Measurements from ENCODE around the gene KCNJ11. TPM values are rescaled to one million over a fixed set of nuclear protein-coding genes. Genes with fewer than 3 reads are reported as not detected.

KCNJ11 gene
- total and polyA plus RNA-seq, 2 donors (not counting 3 experiments of a cell fraction or from before 2014, with no cell fraction given): 0.04 TPM; not detected in 1

DNA sequence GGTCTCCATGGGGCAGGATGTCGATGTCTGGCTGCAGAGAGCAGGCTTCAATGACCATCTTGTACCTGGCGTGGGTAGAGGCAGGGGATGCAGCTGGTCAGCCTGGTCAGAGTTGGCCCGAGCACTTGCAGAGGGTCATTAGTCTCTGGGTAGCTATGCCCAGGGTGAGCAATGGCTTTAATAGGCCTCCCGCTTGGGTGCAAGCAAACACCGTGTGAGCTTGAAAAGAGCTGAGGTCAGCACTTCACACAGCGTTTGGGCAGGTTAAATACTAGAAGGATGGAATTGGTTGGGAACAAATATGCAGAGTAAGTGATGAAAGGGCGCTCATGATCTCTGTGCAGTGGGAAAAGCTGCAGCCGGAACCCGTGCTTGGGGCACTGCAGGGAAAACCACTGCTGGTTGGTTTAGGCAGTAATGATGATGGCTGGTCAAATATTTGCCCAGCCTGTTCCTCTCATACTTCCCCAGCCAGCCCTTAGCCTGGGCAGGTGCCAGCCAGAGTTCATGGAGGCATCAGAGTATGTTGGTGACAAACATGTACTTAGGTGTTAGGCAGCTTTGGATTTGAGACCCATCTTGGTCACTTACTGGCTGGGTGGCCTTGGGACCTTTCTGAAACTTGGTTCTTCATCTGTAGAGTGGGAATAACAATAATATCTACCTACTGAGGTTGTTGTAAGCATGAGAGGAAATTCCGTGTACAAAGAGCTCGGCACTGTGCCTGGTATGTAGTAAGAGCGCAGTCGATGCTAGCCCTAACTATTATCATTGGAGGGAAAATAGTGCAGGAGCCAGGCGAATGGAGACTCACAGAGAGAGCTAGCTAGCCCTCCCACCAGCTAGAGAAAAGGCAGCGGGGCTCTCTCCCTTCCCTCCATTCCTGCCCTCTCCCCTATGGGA lies 25.2 kb upstream of the KCNJ11 start:
- no peak for DNase-seq (ENCODE audit: low read depth, low spot score)
- no peaks in the 10 kb centered on the region for H3K79me2 ChIP-seq (ENCODE audit: control insufficient read depth, insufficient read depth, low read length)
- H3K4me1 ChIP-seq (ENCODE audit: control insufficient read depth, extremely low read depth, insufficient read depth, low read length): no peaks in the 10 kb centered on the region
- ChIA-PET CTCF (interaction anchor here (0.8 to 1.2 kb wide), 2 partner anchors 115 to 317 kb away, joined by 3 read pairs; no protein-coding TSS in a partner anchor), POLR2A (no interaction called here)
- no peaks in the 10 kb centered on the region for H3K9me1 ChIP-seq (replicated peaks; ENCODE audit: control insufficient read depth, extremely low read depth, insufficient read depth, low read length)
- no peak overlapping the region for H2AFZ ChIP-seq (ENCODE audit: low read depth, low read length)
- BruUV-seq (replicated peaks): no TSS peak
- intact Hi-C loops (cut with micrococcal nuclease): no loop called here
- no peak overlapping the region for H3K27ac ChIP-seq (ENCODE audit: insufficient read depth, low read depth, low read length)
- H4K20me1 ChIP-seq (replicated peaks; ENCODE audit: control insufficient read depth, extremely low read depth, insufficient read depth, low read length): no peaks in the 10 kb centered on the region
- H3K27me3 ChIP-seq (ENCODE audit: control insufficient read depth in 2 of 2, insufficient read depth in 2 of 2, low read length in 2 of 2): peaks cover 0 to 2% of the 10 kb centered on the region in 2 experiments
- no peak overlapping the region for H3K4me3 ChIP-seq (replicated peaks in 1 of 3; ENCODE audit: insufficient read depth in 1 of 3, low read depth in 1 of 3, low read length in 3 of 3)
- no peak overlapping the region for H3K9ac ChIP-seq (replicated peaks; ENCODE audit: extremely low read depth, insufficient read depth, low read length)
- H3K4me2 ChIP-seq (ENCODE audit: insufficient read depth, low read length): no peak overlapping the region
- dilution Hi-C loops (cut with MboI; ENCODE audit: extremely low pct_ligation_motif_present, low sequenced_read_pairs): no loop called here
- no peaks in the 10 kb centered on the region for H3K9me3 ChIP-seq (replicated peaks; ENCODE audit: control insufficient read depth, insufficient read depth, low read length)
- no peak for FAIRE-seq
- TF ChIP-seq, protein P1, sequence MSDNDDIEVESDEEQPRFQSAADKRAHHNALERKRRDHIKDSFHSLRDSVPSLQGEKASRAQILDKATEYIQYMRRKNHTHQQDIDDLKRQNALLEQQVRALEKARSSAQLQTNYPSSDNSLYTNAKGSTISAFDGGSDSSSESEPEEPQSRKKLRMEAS (IDR thresholded peaks at IDR 0.05; ENCODE audit: insufficient read depth, insufficient read length): no peak
- no peaks in the 10 kb centered on the region for H3K36me3 ChIP-seq (ENCODE audit: control insufficient read depth in 2 of 2, extremely low read depth in 1 of 2, insufficient read depth in 2 of 2, low read length in 2 of 2)

DNA sequence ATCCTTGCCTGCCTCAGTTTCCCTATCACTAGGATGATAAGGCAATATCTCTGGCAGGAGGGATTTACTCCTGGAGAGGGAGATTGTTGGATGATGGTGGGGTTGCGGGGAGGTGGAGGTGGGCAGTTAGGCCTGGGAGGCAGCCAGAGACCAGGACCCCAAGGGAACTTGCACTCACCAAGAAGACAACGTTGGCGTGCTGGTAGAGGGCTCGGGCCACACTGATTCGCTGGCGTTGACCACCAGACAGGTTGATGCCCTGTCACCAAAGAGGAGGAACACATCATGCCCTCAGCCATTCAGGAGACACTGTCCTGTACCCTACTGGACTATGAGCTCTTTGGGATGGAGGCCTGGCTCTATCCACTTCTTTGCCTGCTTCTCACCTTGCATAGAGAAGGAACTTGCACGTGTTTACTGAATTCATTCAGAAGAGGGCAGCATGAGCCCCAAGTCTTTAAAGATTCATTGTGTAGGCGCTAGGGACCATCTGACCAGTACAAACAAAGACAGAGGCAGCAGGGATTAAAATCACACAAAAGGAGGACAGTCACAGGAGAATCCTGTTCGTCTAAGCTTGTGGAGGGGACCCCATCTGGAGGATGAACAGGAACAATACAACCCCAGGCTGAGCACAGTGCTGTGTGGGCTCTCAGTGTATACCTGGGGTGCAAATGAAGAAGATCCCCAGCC lies 24.2 kb upstream of the KCNJ11 start:
- CTCF ChIA-PET: interaction anchor here (0.8 to 1.2 kb wide), 2 partner anchors 10 to 116 kb away, joined by 3 read pairs; no protein-coding TSS in a partner anchor
- dilution Hi-C loops (cut with MboI; ENCODE audit: extremely low pct_ligation_motif_present, low sequenced_read_pairs) (no loop called here), intact Hi-C loops (cut with micrococcal nuclease) (no loop called here)
- Histone ChIP-seq H3K9ac (replicated peaks; ENCODE audit: extremely low read depth, insufficient read depth, low read length) (no peak overlapping the region), H3K9me1 (replicated peaks; ENCODE audit: control insufficient read depth, extremely low read depth, insufficient read depth, low read length) (no peaks in the 10 kb centered on the region), H3K27me3 (ENCODE audit: control insufficient read depth in 2 of 2, insufficient read depth in 2 of 2, low read length in 2 of 2) (no peaks in the 10 kb centered on the region), H3K4me1 (ENCODE audit: control insufficient read depth, extremely low read depth, insufficient read depth, low read length) (no peaks in the 10 kb centered on the region), H3K4me2 (ENCODE audit: insufficient read depth, low read length) (no peak overlapping the region), H3K79me2 (ENCODE audit: control insufficient read depth, insufficient read depth, low read length) (no peaks in the 10 kb centered on the region), H3K27ac (ENCODE audit: insufficient read depth, low read depth, low read length) (no peak overlapping the region), H3K9me3 (replicated peaks; ENCODE audit: control insufficient read depth, insufficient read depth, low read length) (no peaks in the 10 kb centered on the region), H3K4me3 (replicated peaks in 1 of 3; ENCODE audit: insufficient read depth in 1 of 3, low read depth in 1 of 3, low read length in 3 of 3) (no peak overlapping the region), H4K20me1 (replicated peaks; ENCODE audit: control insufficient read depth, extremely low read depth, insufficient read depth, low read length) (no peaks in the 10 kb centered on the region), H2AFZ (ENCODE audit: low read depth, low read length) (no peak overlapping the region), H3K36me3 (ENCODE audit: control insufficient read depth in 2 of 2, extremely low read depth in 1 of 2, insufficient read depth in 2 of 2, low read length in 2 of 2) (no peaks in the 10 kb centered on the region)
- DNase-seq (ENCODE audit: low read depth, low spot score): no peak
- no peak for FAIRE-seq
- BruUV-seq (replicated peaks): no TSS peak
- POLR2A ChIA-PET: no interaction called here
- TF ChIP-seq POLR2AphosphoS5 (IDR thresholded peaks at IDR 0.05; ENCODE audit: insufficient read depth, low read depth, low read length) (no peak), EZH2 (IDR thresholded peaks at IDR 0.05; ENCODE audit: borderline replicate concordance, low read depth, low read length, severe bottlenecking) (no peak), GATA2 (IDR thresholded peaks at IDR 0.05; ENCODE audit: insufficient read depth, insufficient read length, low read depth, low read length) (no peak), JUN (IDR thresholded peaks at IDR 0.05; ENCODE audit: borderline replicate concordance, insufficient read depth, insufficient read length, low read depth) (no peak), MYC (IDR thresholded peaks at IDR 0.05; ENCODE audit: low read depth, low read length) (no peak), POLR2A (IDR thresholded peaks at IDR 0.05; ENCODE audit: low read depth, low read length) (no peak), FOS (IDR thresholded peaks at IDR 0.05; ENCODE audit: borderline replicate concordance, insufficient read depth, low read length) (no peak)
- TF ChIP-seq, protein P2, sequence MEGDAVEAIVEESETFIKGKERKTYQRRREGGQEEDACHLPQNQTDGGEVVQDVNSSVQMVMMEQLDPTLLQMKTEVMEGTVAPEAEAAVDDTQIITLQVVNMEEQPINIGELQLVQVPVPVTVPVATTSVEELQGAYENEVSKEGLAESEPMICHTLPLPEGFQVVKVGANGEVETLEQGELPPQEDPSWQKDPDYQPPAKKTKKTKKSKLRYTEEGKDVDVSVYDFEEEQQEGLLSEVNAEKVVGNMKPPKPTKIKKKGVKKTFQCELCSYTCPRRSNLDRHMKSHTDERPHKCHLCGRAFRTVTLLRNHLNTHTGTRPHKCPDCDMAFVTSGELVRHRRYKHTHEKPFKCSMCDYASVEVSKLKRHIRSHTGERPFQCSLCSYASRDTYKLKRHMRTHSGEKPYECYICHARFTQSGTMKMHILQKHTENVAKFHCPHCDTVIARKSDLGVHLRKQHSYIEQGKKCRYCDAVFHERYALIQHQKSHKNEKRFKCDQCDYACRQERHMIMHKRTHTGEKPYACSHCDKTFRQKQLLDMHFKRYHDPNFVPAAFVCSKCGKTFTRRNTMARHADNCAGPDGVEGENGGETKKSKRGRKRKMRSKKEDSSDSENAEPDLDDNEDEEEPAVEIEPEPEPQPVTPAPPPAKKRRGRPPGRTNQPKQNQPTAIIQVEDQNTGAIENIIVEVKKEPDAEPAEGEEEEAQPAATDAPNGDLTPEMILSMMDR (IDR thresholded peaks at IDR 0.05; ENCODE audit: extremely low read depth in 1 of 2, insufficient read depth in 1 of 2, low read depth in 1 of 2, low read length in 2 of 2): no peak
- TF ChIP-seq, protein P1 (IDR thresholded peaks at IDR 0.05; ENCODE audit: insufficient read depth, insufficient read length): no peak

Data from endothelial cell of umbilical vein (primary cell).